Measurements from ENCODE around the gene WDFY4.

Gene WDFY4

GRCh38 chr10:48731141-48731540 is 46.5 kb downstream of the WDFY4 start:
- no peak for TF ChIP-seq TCF12 (IDR thresholded peaks at IDR 0.05; ENCODE audit: low read depth)
- TF ChIP-seq TEAD4 (IDR thresholded peaks at IDR 0.05): no peak
- no peak for TF ChIP-seq USF1 (IDR thresholded peaks at IDR 0.05)
- no peak for TF ChIP-seq ZBTB7A (IDR thresholded peaks at IDR 0.05; ENCODE audit: low read depth)
- TF ChIP-seq EGR1 (IDR thresholded peaks at IDR 0.05): no peak
- no peak for TF ChIP-seq YY1 (IDR thresholded peaks at IDR 0.05; ENCODE audit: low read depth)
- TF ChIP-seq TAF1 (IDR thresholded peaks at IDR 0.05; ENCODE audit: low read depth): no peak
- no peak for TF ChIP-seq REST (IDR thresholded peaks at IDR 0.05; ENCODE audit: low read depth)
- TF ChIP-seq CREB1 (IDR thresholded peaks at IDR 0.05; ENCODE audit: low read depth): no peak
- TF ChIP-seq MAX (IDR thresholded peaks at IDR 0.05): no peak
- no peak for TF ChIP-seq FOXM1 (IDR thresholded peaks at IDR 0.05; ENCODE audit: borderline replicate concordance, low read depth)
- TF ChIP-seq NFIC (IDR thresholded peaks at IDR 0.05): no peak
- no peak for TF ChIP-seq RAD21 (IDR thresholded peaks at IDR 0.05; ENCODE audit: low read depth)
- TF ChIP-seq CEBPB (IDR thresholded peaks at IDR 0.05): no peak
- no peak for TF ChIP-seq EP300 (IDR thresholded peaks at IDR 0.05; ENCODE audit: borderline replicate concordance)

GRCh38 chr10:48731654-48732053 is 47.0 kb downstream of the WDFY4 start:
- TF ChIP-seq CREB1 (IDR thresholded peaks at IDR 0.05; ENCODE audit: low read depth) (no peak), NFIC (IDR thresholded peaks at IDR 0.05) (no peak), TCF12 (IDR thresholded peaks at IDR 0.05; ENCODE audit: low read depth) (no peak), TEAD4 (IDR thresholded peaks at IDR 0.05) (no peak)

- TF ChIP-seq EP300 (IDR thresholded peaks at IDR 0.05; ENCODE audit: borderline replicate concordance) (no peak), CREB1 (IDR thresholded peaks at IDR 0.05; ENCODE audit: low read depth) (no peak), TAF1 (IDR thresholded peaks at IDR 0.05; ENCODE audit: low read depth) (no peak), TCF12 (IDR thresholded peaks at IDR 0.05; ENCODE audit: low read depth) (no peak), USF1 (IDR thresholded peaks at IDR 0.05) (no peak), MAX (IDR thresholded peaks at IDR 0.05) (no peak), ZBTB7A (IDR thresholded peaks at IDR 0.05; ENCODE audit: low read depth) (no peak), TEAD4 (IDR thresholded peaks at IDR 0.05) (no peak), RAD21 (IDR thresholded peaks at IDR 0.05; ENCODE audit: low read depth) (no peak), FOXM1 (IDR thresholded peaks at IDR 0.05; ENCODE audit: borderline replicate concordance, low read depth) (no peak), NFIC (IDR thresholded peaks at IDR 0.05) (no peak), YY1 (IDR thresholded peaks at IDR 0.05; ENCODE audit: low read depth) (no peak), EGR1 (IDR thresholded peaks at IDR 0.05) (no peak), CEBPB (IDR thresholded peaks at IDR 0.05) (no peak), REST (IDR thresholded peaks at IDR 0.05; ENCODE audit: low read depth) (no peak)
Observed at GRCh38 chr10:48733329-48733728, 48.7 kb downstream of the WDFY4 start.

- no peak for TF ChIP-seq TCF12 (IDR thresholded peaks at IDR 0.05; ENCODE audit: low read depth)
- no peak for TF ChIP-seq USF1 (IDR thresholded peaks at IDR 0.05)
- no peak for TF ChIP-seq CREB1 (IDR thresholded peaks at IDR 0.05; ENCODE audit: low read depth)
- TF ChIP-seq REST (IDR thresholded peaks at IDR 0.05; ENCODE audit: low read depth): no peak
- no peak for TF ChIP-seq FOXM1 (IDR thresholded peaks at IDR 0.05; ENCODE audit: borderline replicate concordance, low read depth)
- no peak for TF ChIP-seq NFIC (IDR thresholded peaks at IDR 0.05)
Observed at GRCh38 chr10:48735836-48736390, 51.2 kb downstream of the WDFY4 start.

Data from Ishikawa (cell line).